ENCODE measurements around the gene CCDC117.
"Not testable (repeated sequence)": the region's sequence is repeated elsewhere in the genome, so short reads cannot be mapped to it uniquely, and the experiment has no call there.

CCDC117 gene

GRCh38 chr22:28742562-28742962, 29.9 kb upstream of the CCDC117 start:
- peaks cover 27% of the 10 kb centered on the region for H3K36me3 ChIP-seq (ENCODE audit: insufficient read depth, low read length)
- H3K4me2 ChIP-seq (ENCODE audit: low read length): peak overlapping the region; percentile 89
- H3K4me3 ChIP-seq (ENCODE audit: low read length): peak overlapping the region; percentile 94
- peak overlapping the region; percentile 93 for H3K9ac ChIP-seq (ENCODE audit: low read depth, low read length)
- H3K4me1 ChIP-seq (ENCODE audit: control insufficient read depth, insufficient read depth, low read length): peaks cover 16% of the 10 kb centered on the region
- no peaks in the 10 kb centered on the region for H3K9me3 ChIP-seq (replicated peaks; ENCODE audit: low read length)
- no peaks in the 10 kb centered on the region for H3K27me3 ChIP-seq (ENCODE audit: control insufficient read depth, insufficient read depth, low read length)

DNA sequence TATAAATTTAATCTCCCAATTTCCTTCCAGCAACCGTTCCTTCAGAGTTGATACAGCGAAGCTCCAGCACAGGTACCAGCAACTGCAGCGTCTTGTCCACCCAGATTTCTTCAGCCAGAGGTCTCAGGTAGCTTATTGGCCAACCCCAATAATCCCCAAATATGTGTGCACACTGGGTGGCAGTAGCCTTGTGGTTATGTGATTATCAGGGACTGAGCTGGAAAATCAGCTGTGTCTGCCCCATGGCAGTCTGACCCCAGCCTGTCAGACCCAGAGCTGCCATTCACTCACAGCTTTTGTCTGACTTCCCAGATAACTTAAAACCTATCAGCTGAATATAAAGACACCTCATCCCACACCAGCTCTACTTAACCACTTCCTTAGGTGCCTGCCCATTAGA, 28.6 kb upstream of the CCDC117 start:
- Histone ChIP-seq H3K27me3 (ENCODE audit: control insufficient read depth, insufficient read depth, low read length) (no peaks in the 10 kb centered on the region), H3K36me3 (ENCODE audit: insufficient read depth, low read length) (peaks cover 26% of the 10 kb centered on the region), H3K4me2 (ENCODE audit: low read length) (no peak overlapping the region), H3K9me3 (replicated peaks; ENCODE audit: low read length) (no peaks in the 10 kb centered on the region), H3K4me3 (ENCODE audit: low read length) (no peak overlapping the region), H3K4me1 (ENCODE audit: control insufficient read depth, insufficient read depth, low read length) (peaks cover 11% of the 10 kb centered on the region), H3K9ac (ENCODE audit: low read depth, low read length) (no peak overlapping the region)

DNA sequence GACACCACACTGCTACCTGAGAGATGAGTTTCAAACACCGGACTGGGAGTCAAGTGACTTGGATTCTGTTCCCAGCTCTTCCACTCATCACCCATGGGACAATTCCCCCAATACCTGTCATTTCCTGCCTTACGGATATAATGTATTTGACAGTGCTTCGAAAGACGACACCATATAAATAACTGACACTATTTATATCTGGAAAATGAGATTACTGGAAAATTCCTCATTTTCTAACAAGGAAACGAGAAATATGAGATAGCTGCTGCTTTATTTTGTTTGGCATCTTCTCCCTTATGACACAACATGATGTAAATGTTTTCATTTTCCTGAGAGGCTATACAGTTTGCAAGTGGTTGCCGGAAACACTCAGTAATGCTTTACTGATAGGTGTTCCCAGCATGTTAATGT, 22.0 kb upstream of the CCDC117 start:
- peak overlapping the region; percentile 68 for H3K4me2 ChIP-seq (ENCODE audit: low read length)
- peaks cover 14% of the 10 kb centered on the region for H3K36me3 ChIP-seq (ENCODE audit: insufficient read depth, low read length)
- H3K9me3 ChIP-seq (replicated peaks; ENCODE audit: low read length): no peaks in the 10 kb centered on the region
- H3K4me1 ChIP-seq (ENCODE audit: control insufficient read depth, insufficient read depth, low read length): peaks cover 19% of the 10 kb centered on the region
- H3K27me3 ChIP-seq (ENCODE audit: control insufficient read depth, insufficient read depth, low read length): no peaks in the 10 kb centered on the region
- H3K9ac ChIP-seq (ENCODE audit: low read depth, low read length): no peak overlapping the region
- H3K4me3 ChIP-seq (ENCODE audit: low read length): peak overlapping the region; percentile 19

- not testable (repeated sequence) for H3K4me3 ChIP-seq (ENCODE audit: low read length); H3K9ac ChIP-seq (ENCODE audit: low read depth, low read length); H3K9me3 ChIP-seq (replicated peaks; ENCODE audit: low read length); H3K27me3 ChIP-seq (ENCODE audit: control insufficient read depth, insufficient read depth, low read length); H3K36me3 ChIP-seq (ENCODE audit: insufficient read depth, low read length); H3K4me2 ChIP-seq (ENCODE audit: low read length)
- peaks cover 18% of the 10 kb centered on the region for H3K4me1 ChIP-seq (ENCODE audit: control insufficient read depth, insufficient read depth, low read length)
Observed at GRCh38 chr22:28754512-28754911, 18.0 kb upstream of the CCDC117 start.

- peaks cover 3% of the 10 kb centered on the region for H3K4me1 ChIP-seq (ENCODE audit: control insufficient read depth, insufficient read depth, low read length)
- H3K9ac ChIP-seq (ENCODE audit: low read depth, low read length): no peak overlapping the region
- H3K4me3 ChIP-seq (ENCODE audit: low read length): no peak overlapping the region
- no peaks in the 10 kb centered on the region for H3K9me3 ChIP-seq (replicated peaks; ENCODE audit: low read length)
- H3K4me2 ChIP-seq (ENCODE audit: low read length): no peak overlapping the region
- no peaks in the 10 kb centered on the region for H3K36me3 ChIP-seq (ENCODE audit: insufficient read depth, low read length)
- no peaks in the 10 kb centered on the region for H3K27me3 ChIP-seq (ENCODE audit: control insufficient read depth, insufficient read depth, low read length)
Observed at GRCh38 chr22:28759861-28760560, 12.5 kb upstream of the CCDC117 start.

DNA sequence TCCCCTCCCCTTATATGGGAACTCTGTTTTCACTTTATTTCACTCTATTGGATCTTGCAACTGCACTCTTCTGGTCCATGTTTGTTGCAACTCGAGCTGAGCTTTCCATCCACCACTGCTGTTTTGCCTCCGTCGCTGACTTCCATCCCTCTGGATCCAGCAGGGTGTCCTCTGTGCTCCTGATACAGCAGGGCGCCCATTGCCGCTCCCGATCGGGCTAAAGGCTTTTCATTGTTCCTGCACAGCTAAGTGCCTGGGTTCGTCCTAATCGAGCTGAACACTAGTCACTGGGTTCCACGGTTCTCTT, 11.1 kb upstream of the CCDC117 start:
- Histone ChIP-seq H3K4me3 (ENCODE audit: low read length) (no peak overlapping the region), H3K4me1 (ENCODE audit: control insufficient read depth, insufficient read depth, low read length) (peaks cover 3% of the 10 kb centered on the region), H3K36me3 (ENCODE audit: insufficient read depth, low read length) (no peaks in the 10 kb centered on the region), H3K27me3 (ENCODE audit: control insufficient read depth, insufficient read depth, low read length) (no peaks in the 10 kb centered on the region), H3K9me3 (replicated peaks; ENCODE audit: low read length) (no peaks in the 10 kb centered on the region), H3K4me2 (ENCODE audit: low read length) (no peak overlapping the region), H3K9ac (ENCODE audit: low read depth, low read length) (no peak overlapping the region)

GRCh38 chr22:28762000-28762399, 10.5 kb upstream of the CCDC117 start:
- not testable (repeated sequence) for H3K4me2 ChIP-seq (ENCODE audit: low read length)

GRCh38 chr22:28766628-28767027, 5.9 kb upstream of the CCDC117 start:
- H3K4me2 ChIP-seq (ENCODE audit: low read length): no peak overlapping the region
- no peak overlapping the region for H3K4me3 ChIP-seq (ENCODE audit: low read length)
- H3K4me1 ChIP-seq (ENCODE audit: control insufficient read depth, insufficient read depth, low read length): no peaks in the 10 kb centered on the region
- no peaks in the 10 kb centered on the region for H3K36me3 ChIP-seq (ENCODE audit: insufficient read depth, low read length)
- no peaks in the 10 kb centered on the region for H3K9me3 ChIP-seq (replicated peaks; ENCODE audit: low read length)
- H3K9ac ChIP-seq (ENCODE audit: low read depth, low read length): no peak overlapping the region
- H3K27me3 ChIP-seq (ENCODE audit: control insufficient read depth, insufficient read depth, low read length): no peaks in the 10 kb centered on the region

More at GRCh38 chr22:28762000-28762399, 10.5 kb upstream of the CCDC117 start:
- H3K9me3 ChIP-seq (replicated peaks; ENCODE audit: low read length); H3K4me3 ChIP-seq (ENCODE audit: low read length); H3K9ac ChIP-seq (ENCODE audit: low read depth, low read length); H3K4me1 ChIP-seq (ENCODE audit: control insufficient read depth, insufficient read depth, low read length); H3K27me3 ChIP-seq (ENCODE audit: control insufficient read depth, insufficient read depth, low read length); H3K36me3 ChIP-seq (ENCODE audit: insufficient read depth, low read length): not testable (repeated sequence)

DNA sequence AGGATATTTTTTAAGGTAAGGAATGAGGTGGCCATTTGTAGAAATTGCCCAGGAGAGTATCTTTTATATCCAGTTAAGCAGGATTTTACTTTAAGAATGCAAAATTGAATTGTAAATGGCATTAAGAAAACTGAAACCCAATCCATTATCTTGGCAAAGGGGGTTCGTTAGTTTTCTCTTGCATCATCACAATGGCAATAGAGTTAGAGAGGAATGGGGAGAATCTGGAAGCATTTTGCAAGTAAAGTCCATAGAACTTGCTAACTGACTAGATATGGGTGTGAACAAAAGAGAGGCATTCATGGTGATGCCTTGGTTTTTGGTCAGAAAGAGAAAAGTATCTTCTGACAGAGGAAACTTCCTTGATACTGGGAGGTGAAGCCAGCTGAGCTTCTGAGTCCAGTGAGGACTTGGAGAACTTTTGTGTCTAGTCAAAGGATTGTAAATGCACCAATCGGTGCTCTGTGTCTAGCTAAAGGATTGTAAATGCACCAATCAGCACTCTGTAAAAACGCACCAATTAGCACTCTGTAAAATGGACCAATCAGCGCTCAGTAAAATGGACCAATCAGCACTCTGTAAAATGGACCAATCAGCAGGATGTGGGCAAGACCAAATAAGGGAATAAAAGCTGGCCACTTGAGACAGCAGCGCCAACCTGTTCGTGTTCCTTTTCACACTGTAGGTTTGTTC, 3.6 kb upstream of the CCDC117 start:
- no peaks in the 10 kb centered on the region for H3K27me3 ChIP-seq (ENCODE audit: control insufficient read depth, insufficient read depth, low read length)
- no peaks in the 10 kb centered on the region for H3K9me3 ChIP-seq (replicated peaks; ENCODE audit: low read length)
- no peaks in the 10 kb centered on the region for H3K36me3 ChIP-seq (ENCODE audit: insufficient read depth, low read length)
- H3K4me2 ChIP-seq (ENCODE audit: low read length): no peak overlapping the region
- no peak overlapping the region for H3K9ac ChIP-seq (ENCODE audit: low read depth, low read length)
- no peak overlapping the region for H3K4me3 ChIP-seq (ENCODE audit: low read length)
- H3K4me1 ChIP-seq (ENCODE audit: control insufficient read depth, insufficient read depth, low read length): no peaks in the 10 kb centered on the region

DNA sequence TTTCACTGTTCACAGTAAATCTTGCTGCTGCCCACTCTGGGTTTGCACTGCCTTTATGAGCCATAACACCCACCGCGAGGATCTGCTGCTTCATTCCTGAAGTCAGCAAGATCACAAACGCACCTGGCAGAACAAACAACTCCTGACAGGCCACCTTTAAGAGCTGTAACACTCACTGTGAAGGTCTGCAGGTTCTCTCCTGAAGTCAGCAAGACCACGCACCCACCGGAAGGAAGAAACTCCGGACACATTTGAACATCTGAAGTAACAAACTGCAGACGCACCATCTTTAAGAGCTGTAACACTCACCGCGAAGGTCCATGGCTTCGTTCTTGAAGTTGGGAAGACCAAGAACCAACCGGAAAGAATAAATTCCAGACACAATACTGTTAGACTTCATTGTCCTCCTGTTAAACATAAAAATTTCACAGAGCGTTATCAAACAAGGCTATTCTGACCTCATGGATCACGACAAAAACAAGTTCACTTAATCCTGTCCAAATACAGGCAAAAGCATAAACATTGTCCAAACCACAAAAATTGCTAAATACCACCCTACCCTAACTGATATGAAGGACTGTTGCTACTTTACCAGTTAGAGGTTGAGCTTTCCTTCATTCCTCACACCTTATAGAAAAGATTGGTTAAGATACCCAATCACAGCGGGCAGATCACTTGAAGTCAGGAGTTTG, 3.0 kb upstream of the CCDC117 start:
- Histone ChIP-seq H3K9me3 (replicated peaks; ENCODE audit: low read length) (no peaks in the 10 kb centered on the region), H3K9ac (ENCODE audit: low read depth, low read length) (no peak overlapping the region)

GRCh38 chr22:28771195-28771791, 1.2 kb upstream of the CCDC117 start:
- no peaks in the 10 kb centered on the region for H3K27me3 ChIP-seq (ENCODE audit: control insufficient read depth, insufficient read depth, low read length)
- no peak overlapping the region for H3K9ac ChIP-seq (ENCODE audit: low read depth, low read length)
- H3K4me3 ChIP-seq (ENCODE audit: low read length): no peak overlapping the region
- peaks cover 8% of the 10 kb centered on the region for H3K36me3 ChIP-seq (ENCODE audit: insufficient read depth, low read length)
- H3K4me1 ChIP-seq (ENCODE audit: control insufficient read depth, insufficient read depth, low read length): no peaks in the 10 kb centered on the region
- H3K9me3 ChIP-seq (replicated peaks; ENCODE audit: low read length): no peaks in the 10 kb centered on the region
- no peak overlapping the region for H3K4me2 ChIP-seq (ENCODE audit: low read length)

More for the DNA sequence above, 3.0 kb upstream of the CCDC117 start:
- peaks cover 1% of the 10 kb centered on the region for H3K36me3 ChIP-seq (ENCODE audit: insufficient read depth, low read length)
- H3K4me2 ChIP-seq (ENCODE audit: low read length): no peak overlapping the region
- no peaks in the 10 kb centered on the region for H3K4me1 ChIP-seq (ENCODE audit: control insufficient read depth, insufficient read depth, low read length)
- H3K4me3 ChIP-seq (ENCODE audit: low read length): no peak overlapping the region
- no peaks in the 10 kb centered on the region for H3K27me3 ChIP-seq (ENCODE audit: control insufficient read depth, insufficient read depth, low read length)

Data from skeletal muscle satellite cell (primary cell).